Measurements from ENCODE around the gene TMC5.
"Not testable (repeated sequence)": the region's sequence is repeated elsewhere in the genome, so short reads cannot be mapped to it uniquely, and the experiment has no call there.

Gene TMC5

DNA sequence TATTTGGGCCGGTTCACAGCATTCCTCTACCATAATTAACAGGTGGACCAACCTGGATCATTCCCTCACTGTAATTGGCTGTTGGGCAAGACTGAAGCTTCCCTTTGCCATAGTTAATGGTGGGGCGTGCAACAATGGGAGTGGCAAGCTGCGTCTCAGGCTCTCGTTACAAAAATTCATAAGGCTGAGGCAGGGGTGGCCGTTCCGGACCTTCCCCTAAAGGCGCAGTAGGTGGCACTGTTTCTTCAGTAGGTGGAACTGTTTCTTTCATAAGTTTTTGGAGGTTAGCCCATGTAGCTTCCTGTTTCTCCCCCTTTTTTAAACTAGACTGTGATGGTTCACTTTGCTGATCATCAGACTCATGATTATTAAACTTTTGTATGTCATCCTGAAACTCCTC is 17.0 kb upstream of the TMC5 start:
- no peak for DNase-seq (ENCODE audit: low spot score)

DNA sequence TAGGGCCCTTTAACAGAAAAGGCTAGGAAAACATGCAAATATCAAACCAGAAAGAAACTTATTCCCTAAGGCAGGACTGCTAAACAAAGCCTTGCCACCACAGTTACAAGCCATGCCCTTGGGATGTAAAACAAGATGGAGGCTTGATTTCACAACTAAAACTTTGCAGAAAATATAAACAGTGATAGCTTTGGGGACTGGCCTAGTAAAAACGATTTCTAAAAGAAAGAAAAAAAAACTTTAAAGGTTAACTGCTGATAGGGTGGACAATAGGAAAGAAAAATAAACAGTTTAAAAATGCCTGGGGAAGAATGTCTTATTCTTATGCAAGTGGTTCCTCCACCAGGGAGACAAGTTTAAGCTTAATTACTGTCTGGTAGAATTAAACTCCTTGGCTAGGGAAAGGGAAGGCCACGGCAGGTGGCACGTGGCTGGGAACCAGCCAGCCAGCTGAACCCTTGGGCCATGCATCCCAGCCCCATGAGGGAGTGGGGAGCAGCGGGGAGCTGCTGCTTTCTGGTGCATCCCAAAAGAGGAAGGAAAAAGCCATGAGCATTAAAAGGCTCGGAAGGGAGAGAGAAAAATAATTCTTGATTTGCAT is 10.7 kb upstream of the TMC5 start:
- DNase-seq (ENCODE audit: low spot score): no peak

GRCh38 chr16:19410435-19411171 is 7.1 kb upstream of the TMC5 start:
- peak; percentile 21 for DNase-seq (ENCODE audit: low spot score)

GRCh38 chr16:19411298-19411697 is 6.4 kb upstream of the TMC5 start:
- no peak for DNase-seq (ENCODE audit: low spot score)

- not testable (repeated sequence) for DNase-seq (ENCODE audit: low spot score)
These were observed 5.6 kb upstream of the TMC5 start for GRCh38 chr16:19412055-19412454.

GRCh38 chr16:19415461-19415860 is 2.2 kb upstream of the TMC5 start:
- DNase-seq (ENCODE audit: low spot score): no peak

GRCh38 chr16:19415918-19416317 is 1.8 kb upstream of the TMC5 start:
- DNase-seq (ENCODE audit: low spot score): no peak

- DNase-seq (ENCODE audit: low spot score): no peak
These were observed 517 bp downstream of the TMC5 start for GRCh38 chr16:19418200-19418599.

DNA sequence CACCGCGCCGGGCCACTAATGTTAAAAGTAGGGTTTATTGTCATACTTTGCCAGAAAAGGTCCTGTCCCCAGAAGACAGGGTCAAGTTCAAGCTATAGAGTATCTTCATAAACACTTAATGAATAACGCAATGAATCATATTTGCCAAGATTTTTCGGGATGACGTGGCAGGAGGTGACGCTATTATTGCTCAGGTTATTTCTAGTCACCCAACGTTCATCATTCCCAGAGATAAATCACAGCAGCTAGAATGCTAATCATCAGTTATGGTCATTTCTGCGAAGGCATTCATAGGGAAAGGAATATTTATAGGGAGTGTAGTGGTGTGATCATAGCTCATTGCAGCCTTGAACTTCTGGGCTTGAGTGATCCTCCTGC is 2.0 kb downstream of the TMC5 start:
- no peak for DNase-seq (ENCODE audit: low spot score)

GRCh38 chr16:19424478-19424877 is 6.8 kb downstream of the TMC5 start:
- no peak for DNase-seq (ENCODE audit: low spot score)

GRCh38 chr16:19430345-19430744 is 12.7 kb downstream of the TMC5 start:
- no peak for DNase-seq (ENCODE audit: low spot score)

DNA sequence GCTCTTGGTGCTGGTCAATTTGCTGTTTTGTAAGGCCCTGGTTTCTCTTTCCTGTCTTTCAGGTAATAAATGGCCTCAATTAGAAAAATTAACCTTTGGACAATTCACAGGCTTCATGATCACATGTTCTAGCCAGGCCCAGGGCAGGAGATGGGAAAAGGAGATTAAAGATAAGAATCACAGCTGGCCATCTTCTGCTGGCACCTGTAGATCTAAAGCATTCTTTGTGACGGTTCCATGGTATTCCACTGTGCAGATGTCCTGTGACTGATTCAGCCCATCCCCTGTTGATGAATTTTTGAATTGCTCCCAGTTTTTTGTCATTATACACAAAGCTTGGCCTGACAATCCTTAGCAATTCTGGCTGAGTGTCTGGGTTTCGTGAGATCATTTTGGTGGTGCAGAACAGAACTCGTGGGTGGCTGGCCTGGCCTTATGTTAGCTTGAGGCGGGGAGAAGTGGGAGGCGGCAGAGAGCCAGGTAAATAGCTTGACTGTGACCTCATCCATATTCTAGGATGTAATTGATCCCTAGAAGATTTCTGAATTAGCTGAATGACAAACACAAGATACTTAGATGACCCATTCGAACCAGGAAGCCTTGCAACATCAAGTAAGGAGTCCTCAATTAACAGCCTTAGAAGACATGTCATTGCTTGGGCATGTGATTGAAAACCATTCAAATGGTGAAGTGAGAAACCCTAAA is 14.1 kb downstream of the TMC5 start:
- DNase-seq (ENCODE audit: low spot score): no peak

DNA sequence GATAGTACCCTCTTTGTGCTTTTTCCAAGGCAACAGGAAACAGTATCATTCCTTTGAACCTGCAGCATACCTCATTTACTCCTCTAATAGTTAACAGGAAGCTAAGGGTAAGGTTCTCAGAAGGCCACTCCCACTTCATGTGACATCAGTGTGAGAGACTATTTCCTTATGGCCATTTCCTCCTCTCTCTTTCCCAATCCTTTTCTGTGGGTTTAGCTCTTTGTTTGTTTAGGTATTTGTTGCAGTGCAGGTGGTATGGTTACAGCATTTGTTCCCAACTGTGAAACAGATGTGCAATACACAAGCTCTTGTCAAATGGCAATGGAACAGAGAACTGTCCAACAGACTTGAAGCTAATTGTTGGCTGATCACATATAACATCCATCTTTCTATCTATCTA is 14.7 kb downstream of the TMC5 start:
- DNase-seq (ENCODE audit: low spot score): no peak

DNA sequence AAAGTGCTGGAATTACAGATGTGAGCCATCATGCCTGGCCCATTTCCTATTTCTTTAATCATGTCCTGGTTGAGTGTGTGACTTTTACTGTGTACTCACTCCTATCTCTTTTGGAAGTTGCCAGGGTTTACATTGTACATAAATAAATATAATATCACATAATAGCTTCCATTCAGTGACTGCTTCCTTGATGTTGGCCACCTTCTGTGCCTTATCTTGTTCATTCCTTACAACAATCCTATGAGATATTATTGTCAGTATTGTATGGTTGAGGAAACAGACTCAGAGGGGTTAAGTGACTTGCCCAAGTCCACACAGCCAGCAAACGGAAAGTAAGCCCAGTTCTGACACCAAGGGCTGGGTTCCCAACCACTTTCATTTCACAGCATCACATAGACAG is 16.9 kb downstream of the TMC5 start:
- DNase-seq (ENCODE audit: low spot score): no peak

- DNase-seq (ENCODE audit: low spot score): no peak
These were observed 18.9 kb downstream of the TMC5 start for GRCh38 chr16:19436540-19436939.

- DNase-seq (ENCODE audit: low spot score): no peak
These were observed 19.6 kb downstream of the TMC5 start for GRCh38 chr16:19437280-19437679.

DNA sequence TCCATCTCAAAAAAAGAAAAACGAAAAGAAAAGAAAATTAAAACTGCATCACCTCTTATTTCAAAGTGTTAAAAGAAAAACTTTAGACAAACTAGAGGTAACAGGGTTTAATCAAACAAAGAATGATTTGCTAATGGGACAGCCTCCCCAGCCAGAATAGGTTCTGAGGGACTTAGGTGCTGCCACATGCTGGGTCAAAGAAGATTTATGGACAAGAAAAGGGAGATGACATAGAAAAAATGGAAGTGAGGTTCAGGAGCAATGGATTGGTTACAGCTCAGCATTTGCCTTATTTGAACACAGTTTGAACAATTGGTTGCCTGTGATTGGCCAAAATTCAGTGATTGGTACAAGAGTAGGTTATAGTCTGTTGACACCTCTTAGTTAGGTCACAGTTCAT is 21.1 kb downstream of the TMC5 start:
- DNase-seq (ENCODE audit: low spot score): no peak

DNA sequence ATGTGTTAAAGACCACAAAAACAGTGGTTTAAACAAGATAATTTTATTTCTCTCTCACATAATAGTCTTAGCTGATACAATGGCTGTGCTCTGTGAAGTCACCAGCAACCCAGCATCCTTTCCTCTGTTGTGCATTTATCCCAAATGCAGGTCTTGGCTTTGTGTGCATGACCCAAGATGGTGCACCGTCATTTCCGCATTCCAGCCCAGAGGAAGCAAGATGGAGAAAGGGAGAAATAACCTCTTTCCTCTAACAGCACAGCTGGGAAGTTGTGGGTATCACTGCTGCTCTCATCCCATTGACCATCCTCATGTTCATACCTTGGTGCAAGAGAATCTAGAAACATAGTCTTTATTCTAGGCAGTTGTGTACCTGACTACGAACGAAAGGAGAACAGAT is 21.8 kb downstream of the TMC5 start:
- DNase-seq (ENCODE audit: low spot score): no peak

DNA sequence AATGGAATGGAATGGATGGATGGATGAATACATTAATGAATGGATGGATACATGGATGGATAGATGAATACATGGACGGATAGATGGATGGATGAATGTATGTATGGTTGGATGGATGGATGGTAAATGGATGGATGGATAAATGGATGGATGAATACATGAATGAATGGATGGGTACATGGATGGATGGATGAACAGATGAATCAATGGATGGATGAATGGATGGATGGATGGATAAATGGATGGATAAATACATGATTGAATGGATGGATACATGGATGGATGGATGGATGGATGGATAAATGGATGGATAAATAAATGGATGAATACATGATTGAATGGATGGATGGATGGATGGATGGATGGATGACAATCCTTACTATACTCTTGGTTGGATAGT is 26.0 kb downstream of the TMC5 start:
- no peak for DNase-seq (ENCODE audit: low spot score)

DNA sequence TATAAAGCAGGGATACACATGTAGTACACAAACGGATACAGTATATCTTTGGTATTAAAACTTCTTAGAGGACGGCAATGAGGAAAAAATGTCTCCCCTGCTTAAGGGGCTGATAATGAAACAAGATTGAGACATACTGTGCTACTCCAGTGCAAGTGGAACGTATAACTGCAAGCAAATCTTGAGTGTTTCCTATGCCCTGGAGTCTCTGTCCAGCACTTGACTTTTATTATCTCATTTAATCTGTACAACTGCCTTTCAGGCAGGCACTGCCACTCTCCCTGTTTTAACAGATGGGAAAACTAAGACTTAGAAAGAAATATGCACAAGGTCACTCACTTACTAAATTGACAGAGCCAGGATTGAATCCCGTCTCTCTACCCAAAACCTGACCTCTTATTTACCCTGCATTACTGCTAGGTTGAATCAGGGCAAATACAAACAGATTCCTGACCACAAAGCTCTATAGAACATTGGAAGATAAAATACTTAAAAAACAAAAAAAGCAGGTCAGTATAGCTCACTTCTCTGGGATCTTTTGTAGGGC is 28.7 kb downstream of the TMC5 start:
- no peak for DNase-seq (ENCODE audit: low spot score)

GRCh38 chr16:19446886-19447285 is 29.2 kb downstream of the TMC5 start:
- DNase-seq (ENCODE audit: low spot score): no peak

- no peak for DNase-seq (ENCODE audit: low spot score)
These were observed 32.5 kb downstream of the TMC5 start for GRCh38 chr16:19450186-19450585.

- DNase-seq (ENCODE audit: low spot score): no peak
These were observed 41.2 kb downstream of the TMC5 start for GRCh38 chr16:19458722-19459379.

Measured in HuH-7.5 (cell line).